Karpas-422 (cell line): ENCODE results near the gene CARS2. TPM values are rescaled to one million over a fixed set of nuclear protein-coding genes. Genes with fewer than 3 reads are reported as not detected.

ENCODE experiments used
- DNase-seq: peaks from one replicate; pipeline ENCODE4 v3.0.0-alpha.2; 2015
- H2AFZ ChIP-seq: fragments of 200-600 bp; sonication (generic); 2 replicates; pipeline ENCODE4 v1.6.1; 2014; ENCODE audit warnings: antibody characterized with exemption, low read length, mixed read lengths
- H3K27ac ChIP-seq: fragments of 200-600 bp; sonication (generic); 2 replicates; pipeline ENCODE4 v1.5.1; 2014; ENCODE audit warnings: mild to moderate bottlenecking, low read length, moderate library complexity
- H3K27me3 ChIP-seq: fragments of 200-600 bp; sonication (generic); 2 replicates; pipeline ENCODE4 v1.6.1; 2014; ENCODE audit warnings: low read length, mixed read lengths
- H3K36me3 ChIP-seq: fragments of 200-600 bp; sonication (generic); 2 replicates; pipeline ENCODE4 v1.6.1; 2014; ENCODE audit warnings: low read length, mixed read lengths; ENCODE audit not compliant: insufficient read depth
- H3K4me1 ChIP-seq: fragments of 200-600 bp; sonication (generic); 2 replicates; pipeline ENCODE4 v1.6.1; 2014; ENCODE audit warnings: mild to moderate bottlenecking, low read length, mixed read lengths
- H3K4me2 ChIP-seq: fragments of 200-600 bp; sonication (generic); 2 replicates; pipeline ENCODE4 v1.6.1; 2014; ENCODE audit warnings: low read length, low read depth, mild to moderate bottlenecking; ENCODE audit not compliant: poor library complexity, severe bottlenecking
- H3K4me3 ChIP-seq: fragments of 200-600 bp; sonication (generic); 2 replicates; pipeline ENCODE4 v1.5.1; 2014; ENCODE audit warnings: mild to moderate bottlenecking, antibody characterized with exemption, low read length, mixed read lengths
- H3K79me2 ChIP-seq: fragments of 200-600 bp; sonication (generic); 2 replicates; pipeline ENCODE4 v1.6.1; 2014; ENCODE audit warnings: mild to moderate bottlenecking, low read length, mixed read lengths
- H3K9ac ChIP-seq: fragments of 200-600 bp; sonication (generic); 2 replicates; pipeline ENCODE4 v1.6.0; 2014; ENCODE audit warnings: low read length
- H3K9me2 ChIP-seq: fragments of 200-600 bp; sonication (generic), shearing (Covaris generic); replicated peaks from 2 replicates; pipeline ENCODE4 v1.6.0; 2014; ENCODE audit warnings: mild to moderate bottlenecking, low read length, moderate library complexity; ENCODE audit not compliant: insufficient read depth
- H3K9me3 ChIP-seq: fragments of 300-700, 200-600 bp; sonication (generic); 2 replicates; pipeline ENCODE4 v1.6.1; 2014; ENCODE audit warnings: low read length, mixed read lengths
- H4K20me1 ChIP-seq: fragments of 200-600 bp; sonication (generic); 2 replicates; pipeline ENCODE4 v1.6.1; 2014; ENCODE audit warnings: mild to moderate bottlenecking, antibody characterized with exemption, low read length, low read depth; ENCODE audit not compliant: insufficient read depth
- total RNA-seq: library from RNA; depleted of rRNA; stranded (reverse); fragments of >200 nt; shearing (Covaris generic); gene quantifications from 2 replicates; pipeline ENCODE4 v1.2.3, GENCODE V29; 2014; ENCODE audit warnings: low replicate concordance

The CARS2 gene
- total RNA-seq, 1 experiment from 2014 or later: 48.2 TPM

GRCh38 chr13:110651726-110652230, 54.1 kb downstream of the CARS2 start:
- no peak overlapping the region for H3K4me2 ChIP-seq
- H3K27me3 ChIP-seq: no peaks in the 10 kb centered on the region
- DNase-seq: no peak
- H3K4me1 ChIP-seq: no peaks in the 10 kb centered on the region
- H3K4me3 ChIP-seq: no peak overlapping the region
- no peaks in the 10 kb centered on the region; the same call in 1 of the 2 replicates for H3K36me3 ChIP-seq
- no peak overlapping the region for H3K27ac ChIP-seq
- no peak overlapping the region for H3K9ac ChIP-seq
- H3K79me2 ChIP-seq: peaks cover 3% of the 10 kb centered on the region; the same call in 1 of the 2 replicates
- no peak overlapping the region for H2AFZ ChIP-seq
- no peaks in the 10 kb centered on the region for H3K9me2 ChIP-seq
- H4K20me1 ChIP-seq: no peaks in the 10 kb centered on the region
- no peaks in the 10 kb centered on the region for H3K9me3 ChIP-seq

- Histone ChIP-seq H3K27ac (no peak overlapping the region), H3K9me3 (no peaks in the 10 kb centered on the region), H3K36me3 (no peaks in the 10 kb centered on the region; the same call in 1 of the 2 replicates), H3K27me3 (no peaks in the 10 kb centered on the region), H4K20me1 (no peaks in the 10 kb centered on the region), H3K4me1 (peaks cover 5% of the 10 kb centered on the region), H3K79me2 (peaks cover 3% of the 10 kb centered on the region; the same call in 1 of the 2 replicates), H3K4me2 (no peak overlapping the region), H3K9ac (no peak overlapping the region), H3K9me2 (no peaks in the 10 kb centered on the region), H3K4me3 (no peak overlapping the region), H2AFZ (no peak overlapping the region)
- DNase-seq: no peak
Observed at GRCh38 chr13:110651271-110651670, 54.6 kb downstream of the CARS2 start.

GRCh38 chr13:110650436-110650835, 55.5 kb downstream of the CARS2 start:
- Histone ChIP-seq H3K4me3 (no peak overlapping the region), H3K9ac (no peak overlapping the region), H3K79me2 (no peaks in the 10 kb centered on the region; the same call in 1 of the 2 replicates), H4K20me1 (no peaks in the 10 kb centered on the region), H3K36me3 (no peaks in the 10 kb centered on the region; the same call in 1 of the 2 replicates), H3K4me2 (no peak overlapping the region), H3K27me3 (no peaks in the 10 kb centered on the region), H2AFZ (no peak overlapping the region), H3K27ac (no peak overlapping the region), H3K9me3 (no peaks in the 10 kb centered on the region), H3K9me2 (no peaks in the 10 kb centered on the region), H3K4me1 (peaks cover 13% of the 10 kb centered on the region)
- no peak for DNase-seq

- Histone ChIP-seq H3K9me3 (no peaks in the 10 kb centered on the region), H3K4me3 (no peak overlapping the region), H3K27ac (no peak overlapping the region), H3K9ac (no peak overlapping the region), H3K36me3 (no peaks in the 10 kb centered on the region), H2AFZ (no peak overlapping the region), H3K4me2 (no peak overlapping the region), H3K27me3 (no peaks in the 10 kb centered on the region), H3K9me2 (no peaks in the 10 kb centered on the region), H4K20me1 (no peaks in the 10 kb centered on the region), H3K79me2 (no peaks in the 10 kb centered on the region), H3K4me1 (peaks cover 22% of the 10 kb centered on the region)
- DNase-seq: no peak
Observed at GRCh38 chr13:110649551-110649950, 56.4 kb downstream of the CARS2 start.

- DNase-seq: no peak
- H3K4me2 ChIP-seq: no peak overlapping the region
- no peaks in the 10 kb centered on the region for H3K9me2 ChIP-seq
- H3K79me2 ChIP-seq: no peaks in the 10 kb centered on the region
- H3K9me3 ChIP-seq: no peaks in the 10 kb centered on the region
- H3K9ac ChIP-seq: no peak overlapping the region
- no peak overlapping the region for H2AFZ ChIP-seq
- H3K4me3 ChIP-seq: no peak overlapping the region
- H3K4me1 ChIP-seq: peaks cover 28% of the 10 kb centered on the region
- H3K27me3 ChIP-seq: no peaks in the 10 kb centered on the region
- H3K27ac ChIP-seq: no peak overlapping the region
- no peaks in the 10 kb centered on the region for H4K20me1 ChIP-seq
- H3K36me3 ChIP-seq: peaks cover 3% of the 10 kb centered on the region; the same call in 1 of the 2 replicates
Observed at GRCh38 chr13:110648848-110649421, 57.0 kb downstream of the CARS2 start.

DNA sequence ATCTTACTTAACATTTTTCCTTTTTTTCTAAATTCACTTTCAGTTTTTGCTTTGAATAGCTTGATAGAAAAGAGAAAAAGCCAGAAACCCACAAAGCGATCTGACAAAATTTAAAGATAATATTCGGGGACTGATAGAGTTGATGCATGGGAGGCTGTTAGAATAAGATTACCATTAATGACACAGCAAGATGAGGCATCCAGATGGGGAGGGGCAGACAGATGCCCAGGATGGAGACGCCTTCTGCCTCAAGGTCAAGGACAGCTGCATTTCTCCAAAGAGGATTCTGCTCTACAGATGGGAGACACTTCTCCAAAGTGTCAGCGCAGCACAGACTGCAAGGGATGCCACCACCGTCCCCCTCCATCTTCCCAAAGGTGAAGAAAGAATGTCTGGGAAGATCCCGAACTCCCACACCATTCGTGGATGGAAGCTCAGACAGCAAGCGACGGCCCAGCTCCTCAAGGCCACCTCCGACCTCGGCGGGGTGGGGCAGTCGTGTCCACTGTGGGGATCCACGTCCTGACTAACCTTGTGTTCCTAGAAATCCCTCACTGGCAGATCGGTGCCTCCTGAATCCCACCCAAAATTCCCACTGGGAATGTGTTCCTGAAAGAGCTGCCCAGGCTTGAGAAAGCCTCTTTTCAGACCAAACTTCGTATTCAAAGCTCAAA, 57.6 kb downstream of the CARS2 start:
- Histone ChIP-seq H3K36me3 (peaks cover 9% of the 10 kb centered on the region; the same call in 1 of the 2 replicates), H3K4me2 (no peak overlapping the region), H3K9me3 (no peaks in the 10 kb centered on the region), H3K27ac (no peak overlapping the region), H3K4me1 (peaks cover 35% of the 10 kb centered on the region), H3K4me3 (no peak overlapping the region), H3K27me3 (no peaks in the 10 kb centered on the region), H3K9ac (no peak overlapping the region), H3K79me2 (no peaks in the 10 kb centered on the region), H2AFZ (no peak overlapping the region), H4K20me1 (no peaks in the 10 kb centered on the region), H3K9me2 (no peaks in the 10 kb centered on the region)
- no peak for DNase-seq

DNA sequence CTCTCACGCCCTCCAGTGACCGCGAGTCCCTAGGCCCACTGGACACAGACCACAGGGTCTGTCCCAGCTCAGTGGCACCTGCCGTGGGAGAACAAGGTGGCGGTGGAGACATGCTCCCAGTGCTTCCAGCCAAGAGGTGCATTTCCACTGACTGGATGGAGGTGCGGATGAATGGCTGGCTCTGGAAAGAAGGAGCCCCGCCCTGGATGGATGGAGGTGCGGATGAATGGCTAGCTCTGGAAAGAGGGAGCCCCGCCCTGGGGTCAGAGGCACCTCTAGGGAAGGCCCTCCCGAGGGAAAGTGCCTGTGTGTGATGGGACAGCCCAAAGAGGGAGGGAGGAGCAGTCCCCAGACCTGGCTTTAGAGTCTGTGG, 58.6 kb downstream of the CARS2 start:
- no peak overlapping the region for H3K4me2 ChIP-seq
- H3K9me2 ChIP-seq: no peaks in the 10 kb centered on the region
- peaks cover 41% of the 10 kb centered on the region for H3K4me1 ChIP-seq
- H3K36me3 ChIP-seq: peaks cover 16% of the 10 kb centered on the region; the same call in 1 of the 2 replicates
- H3K79me2 ChIP-seq: no peaks in the 10 kb centered on the region
- DNase-seq: no peak
- no peak overlapping the region for H3K4me3 ChIP-seq
- H3K27me3 ChIP-seq: no peaks in the 10 kb centered on the region
- no peak overlapping the region for H2AFZ ChIP-seq
- no peak overlapping the region for H3K27ac ChIP-seq
- no peaks in the 10 kb centered on the region for H3K9me3 ChIP-seq
- H4K20me1 ChIP-seq: peaks cover 6% of the 10 kb centered on the region; the same call in 1 of the 2 replicates
- H3K9ac ChIP-seq: no peak overlapping the region
